ENCODE measurements around the gene RNASEH2C.
A peak's percentile ranks its signal among the peaks of the same experiment; 100 is the strongest.

DNA sequence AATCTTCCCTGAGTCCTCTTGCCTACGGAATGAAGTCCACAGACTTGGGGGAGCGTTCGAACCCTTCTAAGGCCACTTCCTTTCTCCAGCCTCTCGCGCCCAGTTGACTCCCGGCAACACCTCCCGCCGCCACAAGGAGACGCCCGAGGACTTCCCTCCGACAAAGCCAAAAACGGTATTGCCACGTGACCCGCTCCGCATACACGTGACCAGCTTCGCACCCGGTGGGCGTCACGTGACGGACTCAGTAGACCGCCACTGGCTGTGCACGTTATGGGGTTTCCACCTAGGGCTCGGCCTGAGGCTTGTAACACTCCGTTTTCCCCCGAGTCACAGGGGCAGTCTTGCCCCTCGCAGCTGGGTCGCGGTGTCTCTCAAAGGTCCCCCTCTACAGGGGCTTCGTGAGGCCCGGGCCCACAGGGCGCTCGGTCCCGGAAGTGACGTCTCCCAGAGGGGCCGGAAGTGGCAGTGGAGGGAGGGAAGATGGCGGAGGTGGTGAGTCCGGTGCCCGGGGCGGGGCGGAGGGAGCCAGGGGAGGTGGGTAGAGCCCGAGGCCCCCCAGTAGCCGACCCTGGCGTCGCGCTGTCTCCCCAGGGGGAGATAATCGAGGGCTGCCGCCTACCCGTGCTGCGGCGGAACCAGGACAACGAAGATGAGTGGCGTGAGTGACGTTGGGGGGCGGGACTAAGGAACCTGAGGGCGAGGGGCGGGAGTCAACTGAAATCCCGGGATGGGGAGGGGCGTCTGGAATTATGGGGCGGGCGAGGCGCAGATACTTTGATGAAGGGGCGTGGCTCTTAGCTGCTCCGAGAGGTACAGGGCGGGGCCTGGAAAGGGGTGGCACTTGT, 8.6 kb downstream of the RNASEH2C start, which contains the start of gene KAT5:
- TF ChIP-seq CTCF (IDR thresholded peaks at IDR 0.05; ENCODE audit: low read length) (peak; percentile 96), EZH2 (optimal IDR thresholded peaks at IDR 0.05; ENCODE audit: low read depth, low read length) (no peak), EZH2phosphoT487 (IDR thresholded peaks at IDR 0.05; ENCODE audit: low read length) (no peak)

All from MM.1S (cell line).